Stomach (tissue), 9 donors: ENCODE results near the gene ETS1. TPM values are rescaled to one million over a fixed set of nuclear protein-coding genes. Genes with fewer than 3 reads are reported as not detected.
A peak's percentile ranks its signal among the peaks of the same experiment; 100 is the strongest.

Experiments
- DNase-seq, 2 donors: peaks; one replicate each; pipeline versions ENCODE4 v3.0.0 to v3.0.0-alpha.2; 2013 to 2019
- H3K27ac ChIP-seq, 5 donors: fragments of 200-600 bp in 4 of 5; sonication (generic) in 4 of 5; one replicate each; pipeline ENCODE4 v1.5.1; 2013 to 2019; ENCODE audit warnings: mild to moderate bottlenecking in 1 of 5, moderate library complexity in 1 of 5
- H3K27me3 ChIP-seq, 3 donors: fragments of 200-600 bp; sonication (generic); one replicate each; pipeline ENCODE4 v1.5.1; 2017 to 2019; ENCODE audit warnings: mixed run types in 1 of 3
- H3K36me3 ChIP-seq, 4 donors: fragments of 200-600 bp; sonication (generic); 1 replicate in 3 of 4; 2 replicates in 1 of 4; pipeline ENCODE4 v1.5.1; 2016 to 2019
- H3K4me1 ChIP-seq, 4 donors: fragments of 200-600 bp; sonication (generic); one replicate each; pipeline ENCODE4 v1.5.1; 2016 to 2019
- H3K4me3 ChIP-seq, 4 donors: fragments of 200-600 bp; sonication (generic) in 3 of 4; one replicate each; pipeline ENCODE4 v1.5.1; 2016 to 2019; ENCODE audit warnings: mild to moderate bottlenecking in 1 of 4
- H3K9me3 ChIP-seq, 4 donors: fragments of 200-600 bp; sonication (generic); one replicate each; pipeline ENCODE4 v1.5.1; 2016 to 2019
- EP300 ChIP-seq: sonication (generic); formaldehyde crosslinking; IDR thresholded peaks from one replicate; pipeline ENCODE4 v1.6.1; 2017; ENCODE audit warnings: antibody characterized with exemption
- POLR2A ChIP-seq, 4 donors: fragments of 450-650 bp; IDR thresholded peaks; one replicate each; pipeline ENCODE4 v1.6.1; 2016; ENCODE audit warnings: antibody characterized with exemption in 4 of 4, control low read depth in 2 of 4, mild to moderate bottlenecking in 1 of 4, moderate library complexity in 1 of 4
- POLR2AphosphoS5 ChIP-seq, 3 donors: sonication (generic); formaldehyde crosslinking; IDR thresholded peaks; one replicate each; pipeline ENCODE4 v1.6.1; 2016; ENCODE audit warnings: antibody characterized with exemption in 3 of 3
- WGBS, 5 donors: extraction: QIAGEN DNeasy Blood & Tissue Kit in 3 of 5; methylation state at CpG; one replicate each; pipeline versions ENCODE4 v1.1.5 to v1.1.7; 2013 to 2018; 5-methylcytosine and 5-hydroxymethylcytosine counted together
- intact Hi-C: fragments of 100-400 bp; cut with DNase I; formaldehyde crosslinking; loops from one replicate; pipeline ENCODE4 v1.15.1; 2023; ENCODE audit warnings: low total_unique reads
- polyA plus RNA-seq, 3 donors: library from polyadenylated mRNA; stranded (reverse); fragments of 200-250 nt; gene quantifications; one replicate each; pipeline ENCODE4 v1.2.3, GENCODE V29; 2013
- total RNA-seq, 5 donors: library from RNA; depleted of rRNA; stranded (reverse); fragments of >200 nt; gene quantifications; one replicate each; pipeline versions ENCODE4 v1.1.0 to v1.2.3, GENCODE V29; 2014 to 2016
- TF ChIP-seq, protein P1 (sequence below), 7 experiments: fragments of 450-650 bp in 4 of 7; fragments of 200-600 bp in 3 of 7; sonication (generic) in 3 of 7; IDR thresholded peaks; one replicate each; pipeline ENCODE4 v1.5.1; 2016 to 2019; ENCODE audit warnings: antibody characterized with exemption in 7 of 7, control low read depth in 2 of 7, mild to moderate bottlenecking in 1 of 7
- donor health status: healthy with polysubstance abuse.
- donor health status: Bipolar disorder and iron deficiency.
- donor health status: healthy.

Gene ETS1
- total and polyA plus RNA-seq, 8 donors: 7.0 to 72.5 (median 22.5) TPM

DNA sequence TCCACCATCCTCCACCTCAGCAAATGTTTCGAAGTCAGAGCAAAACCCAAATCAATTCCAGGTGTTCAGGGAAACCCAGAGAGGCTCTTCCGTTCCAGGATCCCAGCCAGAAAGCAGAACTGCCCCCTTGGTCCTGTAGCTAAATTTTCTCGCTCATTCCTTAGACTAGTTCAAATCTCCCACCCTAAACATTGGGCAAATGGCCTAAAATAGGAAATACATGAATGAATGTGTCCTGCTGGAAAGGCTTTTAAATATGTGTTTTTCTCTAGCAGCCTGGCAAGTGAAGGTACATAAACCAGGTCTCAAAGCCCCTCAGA, 89.6 kb downstream of the ETS1 start:
- Histone ChIP-seq H3K27ac (peak overlapping the region in 4 of 5 donors; percentile 64 to 88 (median 74)), H3K36me3 (no peaks in the 10 kb centered on the region), H3K4me3 (peak overlapping the region in 1 of 4 donors; percentile 14), H3K27me3 (no peaks in the 10 kb centered on the region), H3K4me1 (peaks cover 54 to 94% (median 69%) of the 10 kb centered on the region in 4 donors), H3K9me3 (no peaks in the 10 kb centered on the region)
- intact Hi-C loops: no loop called here
- no peak for DNase-seq
- no peak for TF ChIP-seq POLR2A (IDR thresholded peaks at IDR 0.05)
- TF ChIP-seq, protein P1, sequence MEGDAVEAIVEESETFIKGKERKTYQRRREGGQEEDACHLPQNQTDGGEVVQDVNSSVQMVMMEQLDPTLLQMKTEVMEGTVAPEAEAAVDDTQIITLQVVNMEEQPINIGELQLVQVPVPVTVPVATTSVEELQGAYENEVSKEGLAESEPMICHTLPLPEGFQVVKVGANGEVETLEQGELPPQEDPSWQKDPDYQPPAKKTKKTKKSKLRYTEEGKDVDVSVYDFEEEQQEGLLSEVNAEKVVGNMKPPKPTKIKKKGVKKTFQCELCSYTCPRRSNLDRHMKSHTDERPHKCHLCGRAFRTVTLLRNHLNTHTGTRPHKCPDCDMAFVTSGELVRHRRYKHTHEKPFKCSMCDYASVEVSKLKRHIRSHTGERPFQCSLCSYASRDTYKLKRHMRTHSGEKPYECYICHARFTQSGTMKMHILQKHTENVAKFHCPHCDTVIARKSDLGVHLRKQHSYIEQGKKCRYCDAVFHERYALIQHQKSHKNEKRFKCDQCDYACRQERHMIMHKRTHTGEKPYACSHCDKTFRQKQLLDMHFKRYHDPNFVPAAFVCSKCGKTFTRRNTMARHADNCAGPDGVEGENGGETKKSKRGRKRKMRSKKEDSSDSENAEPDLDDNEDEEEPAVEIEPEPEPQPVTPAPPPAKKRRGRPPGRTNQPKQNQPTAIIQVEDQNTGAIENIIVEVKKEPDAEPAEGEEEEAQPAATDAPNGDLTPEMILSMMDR (IDR thresholded peaks at IDR 0.05): no peak
- no peak for TF ChIP-seq EP300
- no peak for TF ChIP-seq POLR2AphosphoS5 (IDR thresholded peaks at IDR 0.05)
- 28 to 72% (median 60%) methylated on average over 3 of the region's 3 CpGs for WGBS, 5 donors

DNA sequence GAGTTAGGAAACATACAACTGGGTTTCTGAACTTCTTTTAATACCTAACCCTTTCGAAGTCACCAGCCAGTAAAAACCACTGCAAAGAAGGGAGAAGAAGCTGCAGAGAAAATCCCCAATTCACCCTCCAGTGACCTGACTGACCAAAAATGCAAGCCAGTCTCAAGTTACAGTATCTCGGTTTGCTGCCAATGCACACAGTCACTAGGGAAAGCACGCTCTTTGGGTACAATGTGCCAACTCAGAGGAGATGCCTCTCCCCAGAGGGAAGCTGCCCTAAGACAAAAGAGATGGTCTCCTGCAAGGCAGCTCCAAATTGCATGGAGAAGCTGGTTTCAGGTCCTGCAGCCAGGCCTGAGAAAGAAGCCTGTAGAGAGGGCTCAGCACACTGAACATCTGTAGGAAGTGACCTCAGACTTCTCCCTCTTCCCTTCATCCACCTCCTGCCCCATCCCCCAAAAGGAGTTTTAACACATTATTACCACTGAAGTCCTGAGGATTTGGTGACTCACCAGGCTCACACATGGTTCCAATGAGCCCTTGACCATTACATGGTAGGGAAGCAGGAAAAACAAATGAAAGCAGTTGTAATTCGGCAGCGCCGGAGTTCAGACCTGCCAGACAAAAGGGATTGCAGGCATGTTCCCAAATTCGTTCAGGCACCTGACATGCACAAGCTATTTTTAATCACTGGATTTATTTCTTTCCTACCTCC, 90.1 kb downstream of the ETS1 start:
- peak in 1 of 2 donors; percentile 61 for DNase-seq
- Histone ChIP-seq H3K4me1 (peaks cover 51 to 94% (median 70%) of the 10 kb centered on the region in 4 donors), H3K27me3 (no peaks in the 10 kb centered on the region)

DNA sequence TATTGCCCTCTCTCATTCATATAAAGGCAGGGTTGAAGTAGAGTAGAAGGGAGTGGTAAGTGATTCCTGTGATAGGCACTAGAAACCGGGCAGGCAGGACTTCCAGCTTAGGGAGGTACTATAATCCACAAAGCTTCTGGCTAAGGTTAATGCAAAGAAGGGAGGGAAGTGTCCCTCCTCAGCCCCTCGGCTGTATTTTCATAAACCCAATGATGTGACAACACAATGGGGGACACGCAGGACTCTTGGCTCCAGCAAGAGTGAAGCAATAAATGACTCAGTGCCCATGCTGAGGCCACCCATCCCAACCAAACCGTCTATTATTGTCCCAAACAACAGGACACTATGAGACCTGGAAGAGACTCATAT, 90.7 kb downstream of the ETS1 start:
- intact Hi-C loops: no loop called here
- Histone ChIP-seq H3K4me1 (peaks cover 51 to 94% (median 69%) of the 10 kb centered on the region in 4 donors), H3K27me3 (no peaks in the 10 kb centered on the region), H3K9me3 (no peaks in the 10 kb centered on the region), H3K4me3 (no peak overlapping the region), H3K27ac (peak overlapping the region; percentile 64 to 88 (median 71)), H3K36me3 (no peaks in the 10 kb centered on the region)
- no peak for DNase-seq
- TF ChIP-seq POLR2A (IDR thresholded peaks at IDR 0.05): no peak
- no peak for TF ChIP-seq EP300
- peak in 1 of 3 donors; percentile 10 for TF ChIP-seq POLR2AphosphoS5 (IDR thresholded peaks at IDR 0.05)
- TF ChIP-seq, protein P1 (IDR thresholded peaks at IDR 0.05): no peak
- 6 to 25% (median 9%) methylated on average over 3 to 4 of the region's 4 CpGs for WGBS, 5 donors

More for the DNA sequence above, 90.1 kb downstream of the ETS1 start:
- H3K36me3 ChIP-seq: no peaks in the 10 kb centered on the region
- TF ChIP-seq EP300 (no peak), POLR2AphosphoS5 (IDR thresholded peaks at IDR 0.05) (no peak), POLR2A (IDR thresholded peaks at IDR 0.05) (no peak)
- TF ChIP-seq, protein P1 (IDR thresholded peaks at IDR 0.05): no peak
- peak overlapping the region in 1 of 4 donors; percentile 14 for H3K4me3 ChIP-seq
- 14 to 39% (median 35%) methylated on average over 7 of the region's 7 CpGs for WGBS, 5 donors
- intact Hi-C loops: no loop called here
- no peaks in the 10 kb centered on the region for H3K9me3 ChIP-seq
- H3K27ac ChIP-seq: peak overlapping the region; percentile 22 to 88 (median 71)

DNA sequence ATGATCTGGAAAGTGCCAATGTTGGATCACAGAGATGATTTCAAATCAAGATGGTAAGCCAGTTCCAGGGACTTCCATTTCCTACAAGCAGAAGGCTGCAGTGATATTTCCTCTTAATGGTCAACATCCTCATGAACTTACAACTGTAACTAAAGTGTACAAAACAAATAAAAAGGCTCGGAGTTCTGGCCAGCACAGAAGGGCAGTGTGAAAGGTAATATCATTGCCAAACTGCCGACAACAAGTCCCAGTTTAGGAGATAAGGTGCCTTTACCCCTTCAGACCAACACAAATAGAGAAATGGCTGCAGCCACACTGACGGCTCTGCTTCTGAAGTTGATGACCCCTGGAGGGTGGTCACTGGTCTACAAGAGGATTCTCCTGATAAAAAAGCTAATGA, 91.1 kb downstream of the ETS1 start:
- no peak for DNase-seq
- TF ChIP-seq EP300 (no peak), POLR2AphosphoS5 (IDR thresholded peaks at IDR 0.05) (no peak), POLR2A (IDR thresholded peaks at IDR 0.05) (no peak)
- TF ChIP-seq, protein P1 (IDR thresholded peaks at IDR 0.05): no peak
- intact Hi-C loops: no loop called here
- Histone ChIP-seq H3K4me3 (no peak overlapping the region), H3K27me3 (no peaks in the 10 kb centered on the region), H3K4me1 (peaks cover 53 to 94% (median 68%) of the 10 kb centered on the region in 4 donors), H3K27ac (peak overlapping the region; percentile 64 to 88 (median 71)), H3K36me3 (no peaks in the 10 kb centered on the region), H3K9me3 (no peaks in the 10 kb centered on the region)
- WGBS, 5 donors: 15 to 27% (median 22%) methylated on average over 3 of the region's 3 CpGs
